MCF 10A (cell line): ENCODE data around the gene MAP3K10. TPM values are rescaled to one million over a fixed set of nuclear protein-coding genes. Genes with fewer than 3 reads are reported as not detected.

Experiments
- BruUV-seq: library from RNA; stranded (reverse); fragments of 400-500 nt; replicated peaks from 2 replicates; lab custom pipeline; 2021; lab: Mats Ljungman, UMichigan
- CTCF ChIA-PET: fragments of 300-600 bp; sonication (Branson Sonifier 250); formaldehyde crosslinking; extraction: SDS; loops from one replicate; lab custom pipeline; 2021; ENCODE audit warnings: antibody characterized with exemption, inconsistent platforms; lab: Yijun Ruan, JAX
- POLR2A ChIA-PET: fragments of 300-600, 350-650 bp; sonication (Branson Sonifier 250); formaldehyde crosslinking; extraction: SDS; loops from one replicate; lab custom pipeline; 2020; ENCODE audit warnings: antibody characterized with exemption, inconsistent platforms; lab: Yijun Ruan, JAX
- DNase-seq: peaks from one replicate; pipeline ENCODE4 v3.0.0-alpha.2; 2018; ENCODE audit not compliant: unreplicated experiment
- H3K27ac Mint-ChIP-seq: one replicate; pipeline ENCODE4 v1.8.0; 2022; ENCODE audit warnings: mild to moderate bottlenecking, low read depth, mixed read lengths; ENCODE audit not compliant: unreplicated experiment
- H3K27me3 Mint-ChIP-seq: one replicate; pipeline ENCODE4 v1.8.0; 2022; ENCODE audit warnings: mixed read lengths; ENCODE audit not compliant: insufficient read depth, unreplicated experiment
- H3K36me3 Mint-ChIP-seq: one replicate; pipeline ENCODE4 v1.8.0; 2022; ENCODE audit warnings: mild to moderate bottlenecking, moderate library complexity, mixed read lengths; ENCODE audit not compliant: insufficient read depth, unreplicated experiment
- H3K4me1 Mint-ChIP-seq: one replicate; pipeline ENCODE4 v1.8.0; 2022; ENCODE audit warnings: mixed read lengths; ENCODE audit not compliant: insufficient read depth, unreplicated experiment
- H3K4me3 Mint-ChIP-seq: one replicate; pipeline ENCODE4 v1.8.0; 2022; ENCODE audit warnings: mild to moderate bottlenecking, moderate library complexity, mixed read lengths; ENCODE audit not compliant: unreplicated experiment
- H3K9me3 Mint-ChIP-seq: one replicate; pipeline ENCODE4 v1.8.0; 2022; ENCODE audit warnings: mixed read lengths; ENCODE audit not compliant: unreplicated experiment
- intact Hi-C: fragments of 100-400 bp; cut with micrococcal nuclease; formaldehyde crosslinking; loops from 2 replicates; pipeline ENCODE4 v1.14.1; 2022
- total RNA-seq: library from RNA; stranded (reverse); gene quantifications from 2 replicates; pipeline ENCODE4 v1.2.3, GENCODE V29; 2022
- TF ChIP-seq, protein P1 (sequence below): fragments of 200-600 bp; IDR thresholded peaks from one replicate; pipeline ENCODE4 v1.8.0; 2022; ENCODE audit warnings: antibody characterized with exemption, mild to moderate bottlenecking; ENCODE audit not compliant: unreplicated experiment

Gene MAP3K10
- total RNA-seq, 1 experiment from 2014 or later: 17.1 TPM

- H3K36me3 Mint-ChIP-seq: no peaks in the 10 kb centered on the region
- no TSS peak for BruUV-seq
- H3K27me3 Mint-ChIP-seq: no peaks in the 10 kb centered on the region
- H3K27ac Mint-ChIP-seq: no peak overlapping the region
- H3K9me3 Mint-ChIP-seq: no peaks in the 10 kb centered on the region
- peak; percentile 60 for DNase-seq
- CTCF ChIA-PET: interaction anchor here (2.2 kb wide), 1 partner anchor 16 kb away, joined by 10 read pairs; no protein-coding TSS in a partner anchor
- no peak overlapping the region for H3K4me3 Mint-ChIP-seq
- POLR2A ChIA-PET: interaction anchor here (1.5 kb wide), 1 partner anchor 19 kb away, joined by 4 read pairs; no protein-coding TSS in a partner anchor
- TF ChIP-seq, protein P1, sequence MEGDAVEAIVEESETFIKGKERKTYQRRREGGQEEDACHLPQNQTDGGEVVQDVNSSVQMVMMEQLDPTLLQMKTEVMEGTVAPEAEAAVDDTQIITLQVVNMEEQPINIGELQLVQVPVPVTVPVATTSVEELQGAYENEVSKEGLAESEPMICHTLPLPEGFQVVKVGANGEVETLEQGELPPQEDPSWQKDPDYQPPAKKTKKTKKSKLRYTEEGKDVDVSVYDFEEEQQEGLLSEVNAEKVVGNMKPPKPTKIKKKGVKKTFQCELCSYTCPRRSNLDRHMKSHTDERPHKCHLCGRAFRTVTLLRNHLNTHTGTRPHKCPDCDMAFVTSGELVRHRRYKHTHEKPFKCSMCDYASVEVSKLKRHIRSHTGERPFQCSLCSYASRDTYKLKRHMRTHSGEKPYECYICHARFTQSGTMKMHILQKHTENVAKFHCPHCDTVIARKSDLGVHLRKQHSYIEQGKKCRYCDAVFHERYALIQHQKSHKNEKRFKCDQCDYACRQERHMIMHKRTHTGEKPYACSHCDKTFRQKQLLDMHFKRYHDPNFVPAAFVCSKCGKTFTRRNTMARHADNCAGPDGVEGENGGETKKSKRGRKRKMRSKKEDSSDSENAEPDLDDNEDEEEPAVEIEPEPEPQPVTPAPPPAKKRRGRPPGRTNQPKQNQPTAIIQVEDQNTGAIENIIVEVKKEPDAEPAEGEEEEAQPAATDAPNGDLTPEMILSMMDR: peak; percentile 17
- intact Hi-C loops: loop anchor here (5.0 kb wide), 1 partner anchor 66 kb away; no protein-coding TSS in a partner anchor
- H3K4me1 Mint-ChIP-seq: no peaks in the 10 kb centered on the region
Measured at GRCh38 chr19:40155749-40156265, 35.4 kb upstream of the MAP3K10 start.

- Mint-ChIP-seq H3K27me3 (no peaks in the 10 kb centered on the region), H3K9me3 (no peaks in the 10 kb centered on the region), H3K4me1 (no peaks in the 10 kb centered on the region), H3K36me3 (no peaks in the 10 kb centered on the region), H3K4me3 (no peak overlapping the region), H3K27ac (no peak overlapping the region)
- no TSS peak for BruUV-seq
- TF ChIP-seq, protein P1: no peak
- no peak for DNase-seq
- ChIA-PET POLR2A (interaction anchor here (0.6 kb wide), 1 partner anchor 40 kb away, joined by 4 read pairs; no protein-coding TSS in a partner anchor), CTCF (interaction anchor here (0.6 to 2.2 kb wide), 4 partner anchors 13 to 1754 kb away, joined by 3 to 10 read pairs (median 3); partner anchors contain the start of gene FAM98C)
- intact Hi-C loops: loop anchor here (5.0 kb wide), 1 partner anchor 65 kb away; no protein-coding TSS in a partner anchor
Measured at GRCh38 chr19:40157059-40157458, 34.2 kb upstream of the MAP3K10 start.

DNA sequence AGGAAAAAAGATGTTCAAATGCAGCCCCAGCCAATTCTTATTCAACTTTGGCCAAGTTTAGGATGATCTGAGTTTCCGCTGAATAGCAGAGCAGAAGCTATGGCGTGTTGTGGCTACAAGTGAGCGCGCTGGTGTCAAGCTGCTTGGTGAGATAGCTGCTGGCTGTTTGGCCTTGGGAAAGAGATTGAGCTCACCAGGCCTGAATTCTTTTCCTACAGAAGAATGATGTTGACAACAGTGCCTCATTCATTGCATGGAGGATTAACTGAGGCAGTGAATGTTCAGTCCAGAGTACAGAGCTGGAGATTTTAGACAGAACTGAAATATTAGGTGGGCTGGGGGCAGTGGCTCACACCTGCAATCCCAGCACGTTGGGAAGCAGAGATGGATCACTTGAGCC, 31.5 kb upstream of the MAP3K10 start:
- ChIA-PET POLR2A (interaction anchor here (1.2 kb wide), 1 partner anchor 12 kb away, joined by 3 read pairs; no protein-coding TSS in a partner anchor), CTCF (interaction anchor here (0.9 to 1.3 kb wide), 4 partner anchors 13 to 443 kb away, joined by 3 to 5 read pairs (median 3); no protein-coding TSS in a partner anchor)
- BruUV-seq: no TSS peak
- DNase-seq: no peak
- H3K4me3 Mint-ChIP-seq: no peak overlapping the region
- no peaks in the 10 kb centered on the region for H3K27me3 Mint-ChIP-seq
- no peaks in the 10 kb centered on the region for H3K4me1 Mint-ChIP-seq
- H3K27ac Mint-ChIP-seq: no peak overlapping the region
- intact Hi-C loops: loop anchor here (5.0 kb wide), 1 partner anchor 63 kb away; no protein-coding TSS in a partner anchor
- no peaks in the 10 kb centered on the region for H3K9me3 Mint-ChIP-seq
- TF ChIP-seq, protein P1: no peak
- no peaks in the 10 kb centered on the region for H3K36me3 Mint-ChIP-seq

- POLR2A ChIA-PET: no interaction called here
- BruUV-seq: no TSS peak
- H3K4me1 Mint-ChIP-seq: peaks cover 5% of the 10 kb centered on the region
- H3K4me3 Mint-ChIP-seq: no peak overlapping the region
- H3K27me3 Mint-ChIP-seq: no peaks in the 10 kb centered on the region
- no peaks in the 10 kb centered on the region for H3K9me3 Mint-ChIP-seq
- no peak for DNase-seq
- TF ChIP-seq, protein P1: no peak
- CTCF ChIA-PET: interaction anchor here (0.6 kb wide), 1 partner anchor 39 kb away, joined by 3 read pairs; no protein-coding TSS in a partner anchor
- H3K36me3 Mint-ChIP-seq: no peaks in the 10 kb centered on the region
- intact Hi-C loops: no loop called here
- no peak overlapping the region for H3K27ac Mint-ChIP-seq
Measured at GRCh38 chr19:40162104-40162503, 29.1 kb upstream of the MAP3K10 start.
